SK-N-SH (cell line): ENCODE measurements around the gene CHRNB2. TPM values are rescaled to one million over a fixed set of nuclear protein-coding genes. Genes with fewer than 3 reads are reported as not detected.

ENCODE experiments used
- CTCF ChIA-PET: fragments of 300-600, 350-600 bp; formaldehyde crosslinking; extraction: SDS; loops from one replicate; lab custom pipeline; 2021; lab: Yijun Ruan, JAX
- POLR2A ChIA-PET: fragments of 350-600 bp; sonication (Branson Sonifier 250); formaldehyde crosslinking; extraction: SDS; loops from one replicate; lab custom pipeline; 2020; ENCODE audit warnings: antibody characterized with exemption, inconsistent platforms; lab: Yijun Ruan, JAX
- DNase-seq: peaks from one replicate; pipeline ENCODE4 v3.0.0; 2012
- H2AFZ ChIP-seq: fragments of 200-600 bp; sonication (generic); 2 replicates; pipeline ENCODE4 v1.8.1; 2016; ENCODE audit warnings: antibody characterized with exemption, mild to moderate bottlenecking, low read depth
- H3F3A ChIP-seq: fragments of 200-600 bp; sonication (generic); replicated peaks from 2 replicates; pipeline ENCODE3; 2016; ENCODE audit warnings: antibody characterized with exemption, mild to moderate bottlenecking; ENCODE audit not compliant: insufficient read depth
- H3K27ac ChIP-seq, 2 experiments: fragments of 200-500 bp in 1 of 2; fragments of 200-600 bp in 1 of 2; sonication (Bioruptor generic) in 1 of 2; sonication (generic), shearing (Covaris generic) in 1 of 2; 2 replicates each; pipeline versions ENCODE4 v1.5.1 to v1.6.1; 2014 to 2016; ENCODE audit warnings: low read depth in 2 of 2, inconsistent platforms in 1 of 2, low read length in 1 of 2, mild to moderate bottlenecking in 1 of 2, mixed read lengths in 1 of 2
- H3K27me3 ChIP-seq: fragments of 200-600 bp; sonication (generic), shearing (Covaris generic); 2 replicates; pipeline ENCODE4 v1.6.1; 2016; ENCODE audit warnings: mixed run types; ENCODE audit not compliant: insufficient read depth
- H3K36me3 ChIP-seq, 2 experiments: fragments of 200-500 bp in 1 of 2; fragments of 200-600 bp in 1 of 2; sonication (Bioruptor generic) in 1 of 2; sonication (generic) in 1 of 2; replicated peaks in 1 of 2; 2 replicates each; pipeline versions ENCODE3 to v1.5.1; 2014 to 2016; ENCODE audit warnings: low read length in 1 of 2, mild to moderate bottlenecking in 1 of 2; ENCODE audit not compliant: insufficient read depth in 2 of 2, control insufficient read depth in 1 of 2
- H3K4me1 ChIP-seq, 2 experiments: fragments of 200-500 bp in 1 of 2; fragments of 200-600 bp in 1 of 2; sonication (Bioruptor generic) in 1 of 2; sonication (generic), shearing (Covaris generic) in 1 of 2; 2 replicates each; pipeline versions ENCODE4 v1.5.1 to v1.6.1; 2014 to 2016; ENCODE audit warnings: low read depth in 1 of 2, low read length in 1 of 2, mixed run types in 1 of 2; ENCODE audit not compliant: insufficient read depth in 2 of 2, control insufficient read depth in 1 of 2
- H3K4me2 ChIP-seq: fragments of 200-600 bp; sonication (generic), shearing (Covaris generic); 2 replicates; pipeline ENCODE4 v1.6.1; 2017; ENCODE audit warnings: mixed run types
- H3K4me3 ChIP-seq, 2 experiments: fragments of 200-500 bp in 1 of 2; fragments of 200-600 bp in 1 of 2; sonication (Bioruptor generic) in 1 of 2; sonication (generic), shearing (Covaris generic) in 1 of 2; 2 replicates each; pipeline versions ENCODE4 v1.5.1 to v1.8.1; 2014 to 2016; ENCODE audit warnings: low read depth in 2 of 2, inconsistent platforms in 1 of 2, low read length in 1 of 2, mild to moderate bottlenecking in 1 of 2, mixed read lengths in 1 of 2, moderate library complexity in 1 of 2
- H3K79me2 ChIP-seq: fragments of 200-600 bp; sonication (generic); 2 replicates; pipeline ENCODE4 v1.8.1; 2017; ENCODE audit warnings: mild to moderate bottlenecking; ENCODE audit not compliant: insufficient read depth
- H3K9ac ChIP-seq: fragments of 200-600 bp; sonication (generic); 2 replicates; pipeline ENCODE4 v1.6.1; 2017; ENCODE audit warnings: mixed run types
- H3K9me2 ChIP-seq: fragments of 200-600 bp; sonication (generic); 2 replicates; pipeline ENCODE4 v1.6.1; 2017; ENCODE audit warnings: mixed run types
- H3K9me3 ChIP-seq: fragments of 200-600 bp; sonication (generic); 2 replicates; pipeline ENCODE4 v1.6.1; 2017; ENCODE audit warnings: mixed run types, mild to moderate bottlenecking, moderate library complexity
- H4K20me1 ChIP-seq: fragments of 200-600 bp; sonication (generic); 2 replicates; pipeline ENCODE4 v1.6.1; 2017; ENCODE audit warnings: mild to moderate bottlenecking, mixed run types; ENCODE audit not compliant: insufficient read depth
- ELF1 ChIP-seq: IDR thresholded peaks from 2 replicates; pipeline ENCODE4 v1.4.0; 2012
- EZH2phosphoT487 ChIP-seq: fragments of 200-600 bp; sonication (generic); IDR thresholded peaks from 2 replicates; pipeline ENCODE4 v1.6.1; 2017; ENCODE audit warnings: low read depth, mixed run types, mild to moderate bottlenecking, antibody characterized with exemption, moderate library complexity, borderline replicate concordance
- FOXM1 ChIP-seq: IDR thresholded peaks from 2 replicates; pipeline ENCODE4 v1.4.0; 2012; ENCODE audit warnings: low read depth, mild to moderate bottlenecking
- GATA2 ChIP-seq: sonication (generic); formaldehyde crosslinking; IDR thresholded peaks from 2 replicates; pipeline ENCODE4 v1.5.0; 2020; ENCODE audit warnings: mild to moderate bottlenecking, missing genetic modification reagents
- MEF2A ChIP-seq: IDR thresholded peaks from 2 replicates; pipeline ENCODE4 v1.4.0; 2012; ENCODE audit warnings: low read depth, borderline replicate concordance
- MXI1 ChIP-seq: IDR thresholded peaks from 2 replicates; pipeline ENCODE4 v1.6.1; 2012; ENCODE audit warnings: mild to moderate bottlenecking, low read depth, low read length, improper control_type of control experiment
- PBX3 ChIP-seq: IDR thresholded peaks from 2 replicates; pipeline ENCODE4; 2012
- POLR2AphosphoS5 ChIP-seq: IDR thresholded peaks from 2 replicates; pipeline ENCODE4 v1.6.1; 2012; ENCODE audit warnings: low read depth, low read length
- RAD21 ChIP-seq: IDR thresholded peaks from 2 replicates; pipeline ENCODE4 v1.6.1; 2012; ENCODE audit warnings: mild to moderate bottlenecking, low read length
- RCOR1 ChIP-seq: fragments of 150-350 bp; IDR thresholded peaks from 2 replicates; pipeline ENCODE4 v1.6.1; 2017; ENCODE audit warnings: antibody characterized with exemption, low read length
- TEAD4 ChIP-seq: IDR thresholded peaks from 2 replicates; pipeline ENCODE4 v1.4.0; 2012; ENCODE audit warnings: mild to moderate bottlenecking, borderline replicate concordance; ENCODE audit not compliant: insufficient read depth
- USF1 ChIP-seq: IDR thresholded peaks from 2 replicates; pipeline ENCODE4 v1.4.0; 2012; ENCODE audit warnings: low read depth, borderline replicate concordance
- YY1 ChIP-seq: IDR thresholded peaks from 2 replicates; pipeline ENCODE4 v1.4.0; 2012; ENCODE audit warnings: low read depth, mild to moderate bottlenecking
- ZBTB33 ChIP-seq: IDR thresholded peaks from 2 replicates; pipeline ENCODE4 v1.4.0; 2012; ENCODE audit warnings: low read depth, borderline replicate concordance
- WGBS: methylation state at CpG from one replicate; pipeline ENCODE4 v1.1.6; 2017; ENCODE audit warnings: low lambda C conversion rate; 5-methylcytosine and 5-hydroxymethylcytosine counted together
- polyA plus RNA-seq, 3 experiments: library from polyadenylated mRNA; depleted of rRNA; stranded (reverse); fragments of >200 nt; gene quantifications; 2 replicates each; pipeline ENCODE4 v1.2.3, GENCODE V29; 2012
- TF ChIP-seq, protein P1 (sequence below): fragments of 150-350 bp; IDR thresholded peaks from 2 replicates; pipeline ENCODE4 v1.6.1; 2017; ENCODE audit warnings: antibody characterized with exemption, low read length, low read depth, borderline replicate concordance
- TF ChIP-seq, protein P2 (sequence below): IDR thresholded peaks from 2 replicates; pipeline ENCODE4 v1.6.1; 2012; ENCODE audit warnings: mild to moderate bottlenecking, low read depth, low read length, moderate library complexity

Gene CHRNB2
- polyA plus RNA-seq, 1 of the 3 experiments (the other 2 are of a cell fraction), result 0.64 TPM

- no peak for TF ChIP-seq MXI1
- TF ChIP-seq MEF2A, result no peak
- no peak for TF ChIP-seq PBX3
- TF ChIP-seq, protein P1, sequence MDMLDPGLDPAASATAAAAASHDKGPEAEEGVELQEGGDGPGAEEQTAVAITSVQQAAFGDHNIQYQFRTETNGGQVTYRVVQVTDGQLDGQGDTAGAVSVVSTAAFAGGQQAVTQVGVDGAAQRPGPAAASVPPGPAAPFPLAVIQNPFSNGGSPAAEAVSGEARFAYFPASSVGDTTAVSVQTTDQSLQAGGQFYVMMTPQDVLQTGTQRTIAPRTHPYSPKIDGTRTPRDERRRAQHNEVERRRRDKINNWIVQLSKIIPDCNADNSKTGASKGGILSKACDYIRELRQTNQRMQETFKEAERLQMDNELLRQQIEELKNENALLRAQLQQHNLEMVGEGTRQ, result no peak
- TF ChIP-seq YY1, result no peak
- no peak for TF ChIP-seq USF1
- no peak for TF ChIP-seq RAD21
- TF ChIP-seq TEAD4, result no peak
- TF ChIP-seq FOXM1, result no peak
- TF ChIP-seq GATA2 (CRISPR knock-in tag), result no peak
- no peak for TF ChIP-seq POLR2AphosphoS5
- no peak for TF ChIP-seq ZBTB33
- TF ChIP-seq RCOR1, result no peak
- TF ChIP-seq ELF1, result no peak
- TF ChIP-seq, protein P2, sequence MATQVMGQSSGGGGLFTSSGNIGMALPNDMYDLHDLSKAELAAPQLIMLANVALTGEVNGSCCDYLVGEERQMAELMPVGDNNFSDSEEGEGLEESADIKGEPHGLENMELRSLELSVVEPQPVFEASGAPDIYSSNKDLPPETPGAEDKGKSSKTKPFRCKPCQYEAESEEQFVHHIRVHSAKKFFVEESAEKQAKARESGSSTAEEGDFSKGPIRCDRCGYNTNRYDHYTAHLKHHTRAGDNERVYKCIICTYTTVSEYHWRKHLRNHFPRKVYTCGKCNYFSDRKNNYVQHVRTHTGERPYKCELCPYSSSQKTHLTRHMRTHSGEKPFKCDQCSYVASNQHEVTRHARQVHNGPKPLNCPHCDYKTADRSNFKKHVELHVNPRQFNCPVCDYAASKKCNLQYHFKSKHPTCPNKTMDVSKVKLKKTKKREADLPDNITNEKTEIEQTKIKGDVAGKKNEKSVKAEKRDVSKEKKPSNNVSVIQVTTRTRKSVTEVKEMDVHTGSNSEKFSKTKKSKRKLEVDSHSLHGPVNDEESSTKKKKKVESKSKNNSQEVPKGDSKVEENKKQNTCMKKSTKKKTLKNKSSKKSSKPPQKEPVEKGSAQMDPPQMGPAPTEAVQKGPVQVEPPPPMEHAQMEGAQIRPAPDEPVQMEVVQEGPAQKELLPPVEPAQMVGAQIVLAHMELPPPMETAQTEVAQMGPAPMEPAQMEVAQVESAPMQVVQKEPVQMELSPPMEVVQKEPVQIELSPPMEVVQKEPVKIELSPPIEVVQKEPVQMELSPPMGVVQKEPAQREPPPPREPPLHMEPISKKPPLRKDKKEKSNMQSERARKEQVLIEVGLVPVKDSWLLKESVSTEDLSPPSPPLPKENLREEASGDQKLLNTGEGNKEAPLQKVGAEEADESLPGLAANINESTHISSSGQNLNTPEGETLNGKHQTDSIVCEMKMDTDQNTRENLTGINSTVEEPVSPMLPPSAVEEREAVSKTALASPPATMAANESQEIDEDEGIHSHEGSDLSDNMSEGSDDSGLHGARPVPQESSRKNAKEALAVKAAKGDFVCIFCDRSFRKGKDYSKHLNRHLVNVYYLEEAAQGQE, result no peak
- TF ChIP-seq EZH2phosphoT487, result no peak
- TF ChIP-seq, all 33 proteins: peak for 0
- POLR2A ChIA-PET, result no interaction called here
These were observed 3.8 kb downstream of the CHRNB2 start for GRCh38 chr1:154571244-154571963.

More at GRCh38 chr1:154571244-154571963, 3.8 kb downstream of the CHRNB2 start:
- no peak overlapping the region for H2AFZ ChIP-seq
- no peak overlapping the region for H3K4me3 ChIP-seq
- H4K20me1 ChIP-seq, result no peaks in the 10 kb centered on the region
- H3K4me2 ChIP-seq, result no peak overlapping the region
- no peaks in the 10 kb centered on the region for H3K36me3 ChIP-seq
- no peak overlapping the region for H3K9ac ChIP-seq
- H3F3A ChIP-seq, result no peaks in the 10 kb centered on the region
- no peaks in the 10 kb centered on the region; the same call in 1 of the 2 replicates for H3K27me3 ChIP-seq
- peaks cover 0 to 35% of the 10 kb centered on the region in 2 experiments; a peak in 2 of 4 replicates for H3K4me1 ChIP-seq
- no peaks in the 10 kb centered on the region for H3K9me3 ChIP-seq
- 93% methylated on average over 59 of the region's 59 CpGs for WGBS
- no peak overlapping the region for H3K27ac ChIP-seq
- no peaks in the 10 kb centered on the region for H3K79me2 ChIP-seq
- no peak for DNase-seq
- CTCF ChIA-PET, result interaction anchor here (1.1 kb wide), 1 partner anchor 24 kb away, joined by 3 read pairs; no protein-coding TSS in a partner anchor
- no peaks in the 10 kb centered on the region for H3K9me2 ChIP-seq
